ENCODE measurements around the gene CFAP206.

DNA sequence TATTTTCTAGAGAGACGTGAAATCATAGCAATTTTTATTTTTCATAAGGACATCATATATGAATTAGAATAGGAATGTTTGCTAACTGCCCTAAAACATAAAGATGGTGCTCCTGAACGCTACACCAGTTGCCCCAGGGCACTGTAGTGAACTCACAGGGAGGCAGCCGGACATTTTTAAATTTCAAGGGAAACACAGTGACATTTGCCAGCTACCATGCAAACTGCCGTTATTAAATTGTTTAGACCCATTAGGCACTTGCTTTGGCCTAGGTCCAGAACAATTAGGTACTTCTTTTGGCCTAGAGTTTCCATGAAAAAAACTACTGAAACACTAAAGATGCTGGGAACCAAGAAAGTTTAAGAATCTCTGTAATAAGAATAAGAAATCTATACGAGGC, 24.9 kb upstream of the CFAP206 start:
- TF ChIP-seq POLR2A (IDR thresholded peaks at IDR 0.05) (no peak), POLR2AphosphoS5 (IDR thresholded peaks at IDR 0.05) (no peak)
- TF ChIP-seq, protein P1, sequence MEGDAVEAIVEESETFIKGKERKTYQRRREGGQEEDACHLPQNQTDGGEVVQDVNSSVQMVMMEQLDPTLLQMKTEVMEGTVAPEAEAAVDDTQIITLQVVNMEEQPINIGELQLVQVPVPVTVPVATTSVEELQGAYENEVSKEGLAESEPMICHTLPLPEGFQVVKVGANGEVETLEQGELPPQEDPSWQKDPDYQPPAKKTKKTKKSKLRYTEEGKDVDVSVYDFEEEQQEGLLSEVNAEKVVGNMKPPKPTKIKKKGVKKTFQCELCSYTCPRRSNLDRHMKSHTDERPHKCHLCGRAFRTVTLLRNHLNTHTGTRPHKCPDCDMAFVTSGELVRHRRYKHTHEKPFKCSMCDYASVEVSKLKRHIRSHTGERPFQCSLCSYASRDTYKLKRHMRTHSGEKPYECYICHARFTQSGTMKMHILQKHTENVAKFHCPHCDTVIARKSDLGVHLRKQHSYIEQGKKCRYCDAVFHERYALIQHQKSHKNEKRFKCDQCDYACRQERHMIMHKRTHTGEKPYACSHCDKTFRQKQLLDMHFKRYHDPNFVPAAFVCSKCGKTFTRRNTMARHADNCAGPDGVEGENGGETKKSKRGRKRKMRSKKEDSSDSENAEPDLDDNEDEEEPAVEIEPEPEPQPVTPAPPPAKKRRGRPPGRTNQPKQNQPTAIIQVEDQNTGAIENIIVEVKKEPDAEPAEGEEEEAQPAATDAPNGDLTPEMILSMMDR (IDR thresholded peaks at IDR 0.05) = no peak
